NCI-H128 (cell line): Measurements from ENCODE around the gene PHACTR2.
"Not testable (repeated sequence)": the region's sequence is repeated elsewhere in the genome, so short reads cannot be mapped to it uniquely, and the experiment has no call there.

ENCODE experiments used
- DNase-seq: peaks from one replicate; lab custom pipeline; 2025; ENCODE audit not compliant: unreplicated experiment; lab: John Stamatoyannopoulos, UW

Gene PHACTR2

GRCh38 chr6:143697076-143697800, 19.5 kb downstream of the PHACTR2 start:
- DNase-seq: no peak

GRCh38 chr6:143698329-143698728, 20.6 kb downstream of the PHACTR2 start:
- DNase-seq: no peak

- no peak for DNase-seq
These were observed 21.1 kb downstream of the PHACTR2 start for GRCh38 chr6:143698759-143699429.

- DNase-seq: no peak
These were observed 21.7 kb downstream of the PHACTR2 start for GRCh38 chr6:143699430-143699825.

GRCh38 chr6:143700684-143701348, 23.1 kb downstream of the PHACTR2 start:
- no peak for DNase-seq

GRCh38 chr6:143701349-143702234, 23.8 kb downstream of the PHACTR2 start:
- DNase-seq: no peak

- DNase-seq: no peak
These were observed 27.8 kb downstream of the PHACTR2 start for GRCh38 chr6:143705569-143705968.

- no peak for DNase-seq
These were observed 29.9 kb downstream of the PHACTR2 start for GRCh38 chr6:143707697-143708096.

GRCh38 chr6:143708889-143709288, 31.1 kb downstream of the PHACTR2 start:
- DNase-seq: no peak

- DNase-seq: no peak
These were observed 33.9 kb downstream of the PHACTR2 start for GRCh38 chr6:143711714-143712113.

GRCh38 chr6:143718472-143718871, 40.7 kb downstream of the PHACTR2 start:
- DNase-seq: no peak

- DNase-seq: no peak
These were observed 43.9 kb downstream of the PHACTR2 start for GRCh38 chr6:143721642-143722041.

GRCh38 chr6:143724876-143725275, 47.1 kb downstream of the PHACTR2 start:
- DNase-seq: no peak

GRCh38 chr6:143726015-143726647, 48.4 kb downstream of the PHACTR2 start:
- no peak for DNase-seq

- no peak for DNase-seq
These were observed 49.3 kb downstream of the PHACTR2 start for GRCh38 chr6:143727035-143727434.

- no peak for DNase-seq
These were observed 54.0 kb downstream of the PHACTR2 start for GRCh38 chr6:143731789-143732188.

- no peak for DNase-seq
These were observed 54.8 kb downstream of the PHACTR2 start for GRCh38 chr6:143732536-143732935.

- no peak for DNase-seq
These were observed 55.7 kb downstream of the PHACTR2 start for GRCh38 chr6:143733510-143733909.

- no peak for DNase-seq
These were observed 56.9 kb downstream of the PHACTR2 start for GRCh38 chr6:143734641-143735063.

- DNase-seq: not testable (repeated sequence)
These were observed 60.4 kb downstream of the PHACTR2 start for GRCh38 chr6:143738072-143738690.
